Stimulated activated naive CD8-positive, alpha-beta T cell treated with anti-CD3 and anti-CD28 coated beads, Interleukin-15, Interleukin-2, amounts not matched to agents 100 U/mL and 50 U/mL, for 24 hours (primary cell): ENCODE measurements around the gene CRBN.
A peak's percentile ranks its signal among the peaks of the same experiment; 100 is the strongest.

Experiments used
- ATAC-seq: fragments of 150-1000 bp; cut with Tn5 transposase; one replicate; pipeline ENCODE4 v1.10.0; 2021
- DNase-seq: peaks from one replicate; pipeline ENCODE4 v3.0.0; 2021

Gene CRBN

GRCh38 chr3:3179407-3180094 is at the start of gene CRBN:
Gene CRBN, minus strand, starts transcription at chr3:3179691. Its CDS starts 4 bp downstream, at chr3:3179687.
- ATAC-seq, result peak; percentile 98
- DNase-seq, result peak; percentile 88

GRCh38 chr3:3227640-3228039 is 48.1 kb upstream of the CRBN start:
- no peak for ATAC-seq

GRCh38 chr3:3221528-3221927 is 42.0 kb upstream of the CRBN start:
- ATAC-seq (no peak), DNase-seq (no peak)

More at GRCh38 chr3:3227640-3228039, 48.1 kb upstream of the CRBN start:
- no peak for DNase-seq

- ATAC-seq, result no peak
- DNase-seq, result no peak
Measured at GRCh38 chr3:3216401-3216800, 36.9 kb upstream of the CRBN start.

GRCh38 chr3:3212781-3213440 is 33.4 kb upstream of the CRBN start:
- DNase-seq (no peak), ATAC-seq (no peak)

GRCh38 chr3:3209714-3210113 is 30.2 kb upstream of the CRBN start:
- ATAC-seq (no peak), DNase-seq (no peak)

- ATAC-seq, result no peak
- no peak for DNase-seq
Measured at GRCh38 chr3:3209057-3209456, 29.6 kb upstream of the CRBN start.

GRCh38 chr3:3201611-3202010 is 22.1 kb upstream of the CRBN start:
- ATAC-seq, result peak; percentile 50
- DNase-seq, result no peak

- DNase-seq, result no peak
Measured at GRCh38 chr3:3200632-3201212, 21.2 kb upstream of the CRBN start.

GRCh38 chr3:3199306-3199705 is 19.8 kb upstream of the CRBN start:
- ATAC-seq (no peak), DNase-seq (no peak)

More at GRCh38 chr3:3200632-3201212, 21.2 kb upstream of the CRBN start:
- no peak for ATAC-seq

- no peak for ATAC-seq
- DNase-seq, result no peak
Measured at GRCh38 chr3:3196148-3196861, 16.8 kb upstream of the CRBN start.

- no peak for DNase-seq
Measured at GRCh38 chr3:3194861-3195260, 15.4 kb upstream of the CRBN start.

GRCh38 chr3:3192286-3192675 is 12.8 kb upstream of the CRBN start:
- DNase-seq (no peak), ATAC-seq (peak; percentile 14)

More at GRCh38 chr3:3194861-3195260, 15.4 kb upstream of the CRBN start:
- ATAC-seq, result no peak

- ATAC-seq (peak; percentile 35), DNase-seq (no peak)
Measured at GRCh38 chr3:3191675-3192285, 12.3 kb upstream of the CRBN start.

GRCh38 chr3:3189961-3190360 is 10.5 kb upstream of the CRBN start:
- no peak for DNase-seq
- no peak for ATAC-seq

GRCh38 chr3:3189102-3189727 is 9.7 kb upstream of the CRBN start:
- ATAC-seq (no peak), DNase-seq (no peak)

GRCh38 chr3:3184876-3185275 is 5.4 kb upstream of the CRBN start:
- ATAC-seq (no peak), DNase-seq (no peak)

- no peak for DNase-seq
- no peak for ATAC-seq
Measured at GRCh38 chr3:3180456-3180855, 965 bp upstream of the CRBN start.

GRCh38 chr3:3178498-3179328 is 778 bp downstream of the CRBN start:
- no peak for DNase-seq
- ATAC-seq, result no peak

- ATAC-seq (no peak), DNase-seq (no peak)
Measured at GRCh38 chr3:3177861-3178497, 1.5 kb downstream of the CRBN start.
